PFSK-1 (cell line): ENCODE data around the gene CD44.

ENCODE experiments used
- FOXP2 ChIP-seq: optimal IDR thresholded peaks from 2 replicates; pipeline ENCODE3; 2011; ENCODE audit warnings: borderline replicate concordance, control low read depth, inconsistent platforms; ENCODE audit not compliant: insufficient read depth; ENCODE audit errors: extremely low read length, extremely low read depth
- POLR2AphosphoS5 ChIP-seq: IDR thresholded peaks from 2 replicates; pipeline ENCODE4 v1.6.1; 2012; ENCODE audit warnings: low read depth, mild to moderate bottlenecking, control low read depth, low read length, moderate library complexity
- SIN3A ChIP-seq: IDR thresholded peaks from 2 replicates; pipeline ENCODE4 v1.6.1; 2012; ENCODE audit warnings: mild to moderate bottlenecking, low read length, moderate library complexity, borderline replicate concordance; ENCODE audit not compliant: insufficient read depth
- TAF1 ChIP-seq: IDR thresholded peaks from 2 replicates; pipeline ENCODE4 v1.6.1; 2012; ENCODE audit warnings: low read length, control low read depth, borderline replicate concordance; ENCODE audit not compliant: insufficient read depth
- TF ChIP-seq, protein P1 (sequence below), 2 experiments: IDR thresholded peaks; 2 replicates each; pipeline versions ENCODE4 v1.6.1 to v1.8.0; 2011 to 2012; ENCODE audit warnings: low read depth in 2 of 2, low read length in 2 of 2, control low read depth in 1 of 2, inconsistent platforms in 1 of 2, mild to moderate bottlenecking in 1 of 2, moderate library complexity in 1 of 2; ENCODE audit not compliant: insufficient read depth in 1 of 2

The CD44 gene

DNA sequence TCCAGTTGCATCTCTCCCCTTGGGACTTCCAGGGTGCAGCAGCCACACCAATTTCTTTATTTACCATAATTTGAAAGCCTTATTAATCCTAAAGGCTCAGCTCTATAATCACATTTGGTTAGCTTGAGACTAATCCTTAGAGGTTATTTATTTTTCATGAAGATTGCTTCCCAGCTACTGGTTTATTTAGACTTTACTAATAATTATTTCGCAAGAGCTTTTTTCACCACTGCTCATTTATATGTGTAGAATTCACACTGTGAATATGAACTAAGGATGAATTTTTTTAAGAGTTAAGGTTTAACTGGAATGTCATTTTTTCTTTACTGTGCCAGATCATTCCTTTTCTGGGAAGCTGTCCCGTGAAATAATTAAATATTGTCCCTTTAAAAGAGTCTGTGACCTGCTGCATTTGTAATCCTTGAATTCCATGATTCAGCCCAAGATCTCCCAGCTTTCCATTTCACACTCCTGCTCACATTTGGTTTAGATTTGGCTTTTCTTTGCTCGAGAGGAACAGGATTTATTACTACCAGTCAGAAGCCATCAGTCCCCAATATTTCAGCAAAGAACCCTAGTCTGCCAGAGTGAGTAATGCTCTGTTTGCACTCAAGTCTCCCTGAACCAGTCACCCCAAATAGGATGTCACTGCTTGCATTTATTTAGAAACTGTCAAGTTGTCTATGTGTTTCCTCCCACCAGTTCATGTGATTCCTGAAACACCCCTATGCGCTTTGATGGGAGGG lies 4.4 kb upstream of the CD44 start:
- no peak for TF ChIP-seq FOXP2

DNA sequence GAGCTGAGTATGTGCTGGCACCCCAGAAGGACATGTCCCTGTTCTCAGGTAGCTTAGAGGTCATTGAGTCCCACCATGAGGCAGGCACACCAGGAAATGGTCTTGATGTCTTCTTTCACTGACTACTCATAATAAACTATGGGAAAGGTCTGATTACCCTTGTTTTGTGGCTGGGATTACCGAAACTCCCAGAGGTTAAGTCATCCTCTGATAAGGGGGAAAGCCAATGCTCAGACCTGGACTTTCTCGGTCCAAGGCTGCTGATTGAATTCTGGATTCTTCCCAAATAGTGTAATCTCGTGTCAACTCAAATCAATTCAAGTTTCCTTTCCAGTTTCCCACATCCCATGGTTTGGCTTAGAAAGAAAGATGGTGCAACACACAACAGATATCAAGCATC lies 3.7 kb upstream of the CD44 start:
- TF ChIP-seq SIN3A (no peak), FOXP2 (no peak), TAF1 (no peak), POLR2AphosphoS5 (no peak)
- TF ChIP-seq, protein P1, sequence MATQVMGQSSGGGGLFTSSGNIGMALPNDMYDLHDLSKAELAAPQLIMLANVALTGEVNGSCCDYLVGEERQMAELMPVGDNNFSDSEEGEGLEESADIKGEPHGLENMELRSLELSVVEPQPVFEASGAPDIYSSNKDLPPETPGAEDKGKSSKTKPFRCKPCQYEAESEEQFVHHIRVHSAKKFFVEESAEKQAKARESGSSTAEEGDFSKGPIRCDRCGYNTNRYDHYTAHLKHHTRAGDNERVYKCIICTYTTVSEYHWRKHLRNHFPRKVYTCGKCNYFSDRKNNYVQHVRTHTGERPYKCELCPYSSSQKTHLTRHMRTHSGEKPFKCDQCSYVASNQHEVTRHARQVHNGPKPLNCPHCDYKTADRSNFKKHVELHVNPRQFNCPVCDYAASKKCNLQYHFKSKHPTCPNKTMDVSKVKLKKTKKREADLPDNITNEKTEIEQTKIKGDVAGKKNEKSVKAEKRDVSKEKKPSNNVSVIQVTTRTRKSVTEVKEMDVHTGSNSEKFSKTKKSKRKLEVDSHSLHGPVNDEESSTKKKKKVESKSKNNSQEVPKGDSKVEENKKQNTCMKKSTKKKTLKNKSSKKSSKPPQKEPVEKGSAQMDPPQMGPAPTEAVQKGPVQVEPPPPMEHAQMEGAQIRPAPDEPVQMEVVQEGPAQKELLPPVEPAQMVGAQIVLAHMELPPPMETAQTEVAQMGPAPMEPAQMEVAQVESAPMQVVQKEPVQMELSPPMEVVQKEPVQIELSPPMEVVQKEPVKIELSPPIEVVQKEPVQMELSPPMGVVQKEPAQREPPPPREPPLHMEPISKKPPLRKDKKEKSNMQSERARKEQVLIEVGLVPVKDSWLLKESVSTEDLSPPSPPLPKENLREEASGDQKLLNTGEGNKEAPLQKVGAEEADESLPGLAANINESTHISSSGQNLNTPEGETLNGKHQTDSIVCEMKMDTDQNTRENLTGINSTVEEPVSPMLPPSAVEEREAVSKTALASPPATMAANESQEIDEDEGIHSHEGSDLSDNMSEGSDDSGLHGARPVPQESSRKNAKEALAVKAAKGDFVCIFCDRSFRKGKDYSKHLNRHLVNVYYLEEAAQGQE (IDR thresholded peaks at IDR 0.05; ENCODE audit: insufficient read depth in 1 of 2, low read depth in 2 of 2, low read length in 2 of 2) = no peak

DNA sequence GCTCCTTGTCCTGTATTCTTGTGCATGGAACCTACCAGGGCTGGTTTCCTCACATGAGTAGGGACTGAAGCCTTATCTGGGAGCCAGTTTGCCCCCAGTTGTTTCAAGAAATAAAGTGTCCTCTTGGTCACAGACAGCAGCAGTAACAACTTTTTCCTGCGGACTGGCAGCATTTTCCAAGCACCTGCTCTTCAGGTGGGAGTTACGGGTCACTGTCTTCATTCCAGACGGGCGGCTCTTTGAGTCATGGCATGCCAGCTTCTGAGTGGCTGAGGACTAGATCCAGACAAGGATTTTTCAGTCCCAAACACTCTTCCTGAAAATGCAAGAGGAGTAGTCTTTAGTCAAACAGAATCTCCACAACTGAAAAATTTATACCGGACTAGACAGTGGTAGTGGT lies 2.7 kb upstream of the CD44 start:
- TF ChIP-seq POLR2AphosphoS5 (no peak), FOXP2 (no peak), TAF1 (no peak), SIN3A (no peak)
- TF ChIP-seq, protein P1 (IDR thresholded peaks at IDR 0.05; ENCODE audit: insufficient read depth in 1 of 2, low read depth in 2 of 2, low read length in 2 of 2) = no peak

DNA sequence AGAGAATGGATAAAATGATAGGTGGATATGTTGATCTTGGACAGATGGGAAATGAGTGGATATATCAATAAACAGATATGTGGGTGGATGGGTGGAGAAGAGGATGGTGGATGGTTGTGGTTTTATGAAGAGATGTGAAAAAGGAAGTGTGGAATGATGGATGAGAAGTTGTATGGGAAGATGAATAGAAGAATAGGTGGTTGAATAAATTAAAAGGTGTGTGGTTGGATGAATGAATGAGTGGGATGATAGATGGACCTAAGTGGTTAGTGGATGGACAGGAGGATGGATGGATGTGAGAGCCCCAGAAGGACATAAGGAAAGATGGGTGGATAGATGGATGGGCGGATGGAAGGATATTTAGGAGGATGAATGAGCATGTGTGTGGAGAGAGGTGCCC lies 913 bp upstream of the CD44 start:
- TF ChIP-seq TAF1 = no peak
- TF ChIP-seq POLR2AphosphoS5 = no peak
- no peak for TF ChIP-seq FOXP2
- TF ChIP-seq SIN3A = no peak
- TF ChIP-seq, protein P1 (IDR thresholded peaks at IDR 0.05; ENCODE audit: insufficient read depth in 1 of 2, low read depth in 2 of 2, low read length in 2 of 2) = no peak

DNA sequence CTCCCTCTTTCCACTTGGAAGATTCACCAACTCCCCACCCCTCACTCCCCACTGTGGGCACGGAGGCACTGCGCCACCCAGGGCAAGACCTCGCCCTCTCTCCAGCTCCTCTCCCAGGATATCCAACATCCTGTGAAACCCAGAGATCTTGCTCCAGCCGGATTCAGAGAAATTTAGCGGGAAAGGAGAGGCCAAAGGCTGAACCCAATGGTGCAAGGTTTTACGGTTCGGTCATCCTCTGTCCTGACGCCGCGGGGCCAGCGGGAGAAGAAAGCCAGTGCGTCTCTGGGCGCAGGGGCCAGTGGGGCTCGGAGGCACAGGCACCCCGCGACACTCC lies 397 bp upstream of the CD44 start:
- TF ChIP-seq SIN3A (no peak), FOXP2 (no peak), TAF1 (no peak), POLR2AphosphoS5 (no peak)
- TF ChIP-seq, protein P1 (IDR thresholded peaks at IDR 0.05; ENCODE audit: insufficient read depth in 1 of 2, low read depth in 2 of 2, low read length in 2 of 2) = no peak
